Measurements from ENCODE around the gene MTHFD1. TPM values are rescaled to one million over a fixed set of nuclear protein-coding genes. Genes with fewer than 3 reads are reported as not detected.
A peak's percentile ranks its signal among the peaks of the same experiment; 100 is the strongest.

The MTHFD1 gene
- polyA plus RNA-seq, 1 donor from 2014 or later: 74.7 TPM

DNA sequence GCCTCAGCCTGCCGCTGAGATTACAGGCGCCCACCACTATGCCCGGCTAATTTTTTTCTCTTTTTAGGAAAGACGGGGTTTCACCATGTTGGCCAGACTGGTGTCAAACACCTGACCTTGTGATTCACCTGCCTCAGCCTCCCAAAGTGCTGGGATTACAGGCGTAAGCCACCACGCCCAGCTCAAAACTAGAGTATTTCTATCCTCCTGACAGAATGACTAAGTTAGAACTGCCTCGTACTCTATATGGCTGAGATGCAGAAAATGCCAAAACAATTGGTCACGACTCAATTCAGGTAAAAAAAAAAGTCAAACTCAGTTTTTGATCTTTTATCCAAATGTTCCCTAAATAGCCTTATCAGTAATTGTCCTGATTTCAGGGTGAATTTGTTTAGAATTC lies 88.3 kb downstream of the MTHFD1 start:
- peak overlapping the region in 1 of 4 donors; percentile 49 for H3K4me3 Mint-ChIP-seq
- H3K9me3 Mint-ChIP-seq: no peaks in the 10 kb centered on the region
- H3K27ac Mint-ChIP-seq: no peak overlapping the region
- H3K27me3 Mint-ChIP-seq: no peaks in the 10 kb centered on the region
- H3K36me3 Mint-ChIP-seq: peaks cover under 1% of the 10 kb centered on the region
- H3K4me1 Mint-ChIP-seq: peaks cover 5 to 13% (median 11%) of the 10 kb centered on the region in 3 donors

DNA sequence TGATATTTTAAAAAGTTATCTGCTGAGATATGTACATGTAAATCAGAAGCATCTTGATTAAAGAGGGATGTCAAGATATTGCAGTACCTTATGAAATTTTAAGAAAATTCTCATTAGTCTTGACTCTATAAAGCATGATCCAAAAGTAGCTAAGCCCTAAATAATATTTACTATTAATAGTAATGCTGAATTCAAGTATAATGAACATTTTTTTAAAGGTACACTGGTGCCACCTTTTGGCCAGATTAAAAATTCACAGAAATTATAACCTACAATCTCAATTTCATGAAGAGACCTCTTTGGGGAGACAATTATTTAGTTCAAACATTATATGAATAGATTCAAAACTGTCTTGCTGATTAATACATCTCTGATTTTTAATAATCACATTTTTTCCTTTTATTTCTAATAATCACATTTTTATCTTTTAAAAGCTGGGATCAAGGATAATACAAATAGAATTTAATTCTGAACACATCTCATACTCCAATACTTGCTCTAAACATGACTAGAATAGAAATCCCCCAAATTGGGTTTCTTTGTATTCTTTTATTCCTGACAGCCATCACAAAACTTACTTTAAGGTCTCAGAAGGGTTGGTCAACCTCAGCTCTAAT lies 90.6 kb downstream of the MTHFD1 start:
- H3K36me3 Mint-ChIP-seq: peaks cover 2% of the 10 kb centered on the region
- no peaks in the 10 kb centered on the region for H3K27me3 Mint-ChIP-seq
- H3K27ac Mint-ChIP-seq: peak overlapping the region in 1 of 3 donors; percentile 74
- H3K4me1 Mint-ChIP-seq: peaks cover 3 to 9% (median 7%) of the 10 kb centered on the region in 3 donors
- no peak overlapping the region for H3K4me3 Mint-ChIP-seq
- H3K9me3 Mint-ChIP-seq: no peaks in the 10 kb centered on the region

DNA sequence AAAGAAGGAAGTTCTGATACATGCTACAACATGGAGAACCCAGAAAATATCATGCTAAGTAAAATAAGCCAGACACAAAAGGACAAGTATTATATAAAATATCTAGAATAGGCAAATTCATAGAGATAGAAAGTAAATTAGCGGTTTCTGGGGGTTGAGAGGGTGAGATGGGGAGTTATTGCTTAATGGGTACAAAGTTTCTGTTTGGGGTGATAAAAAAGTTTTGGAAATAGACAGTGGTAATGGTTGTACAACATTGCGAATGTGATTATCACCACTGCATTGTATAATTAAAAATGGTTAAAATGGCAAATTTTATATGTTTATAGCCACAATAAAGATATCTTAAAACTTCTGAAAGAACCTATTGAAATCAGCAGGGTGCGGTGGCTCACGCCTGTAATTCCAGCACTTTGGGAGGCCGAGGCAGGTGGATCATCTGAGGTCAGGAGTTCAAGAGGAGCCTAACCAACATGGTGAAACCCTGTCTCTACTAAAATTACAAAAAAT lies 100.5 kb downstream of the MTHFD1 start:
- Mint-ChIP-seq H3K4me1 (peaks cover 11 to 12% (median 11%) of the 10 kb centered on the region in 3 donors), H3K9me3 (no peaks in the 10 kb centered on the region), H3K4me3 (no peak overlapping the region), H3K36me3 (peaks cover 3% of the 10 kb centered on the region), H3K27me3 (no peaks in the 10 kb centered on the region), H3K27ac (no peak overlapping the region)

DNA sequence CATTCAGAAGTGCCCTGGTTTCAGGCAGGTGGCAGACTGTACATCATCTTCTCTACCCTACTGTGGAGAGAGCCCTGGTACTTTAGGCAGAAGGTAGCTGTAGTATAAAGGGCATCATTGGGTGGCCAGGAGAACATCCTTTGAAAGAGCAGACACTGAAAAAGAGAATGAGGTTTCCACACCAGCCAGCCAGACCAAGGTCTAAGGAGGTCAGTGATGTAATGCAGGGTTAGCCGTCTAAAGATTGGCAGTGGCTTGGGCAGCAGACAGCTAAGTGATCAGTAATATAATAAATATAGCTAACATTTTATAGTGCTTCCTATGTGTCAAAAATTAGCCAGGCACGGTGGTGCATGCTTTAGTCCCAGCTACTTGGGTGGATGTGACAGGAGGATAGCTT lies 103.5 kb downstream of the MTHFD1 start:
- H3K27me3 Mint-ChIP-seq: no peaks in the 10 kb centered on the region
- peaks cover 17 to 22% (median 20%) of the 10 kb centered on the region in 3 donors for H3K4me1 Mint-ChIP-seq
- no peak overlapping the region for H3K4me3 Mint-ChIP-seq
- peaks cover 3% of the 10 kb centered on the region for H3K36me3 Mint-ChIP-seq
- no peaks in the 10 kb centered on the region for H3K9me3 Mint-ChIP-seq
- peak overlapping the region in 1 of 3 donors; percentile 9 for H3K27ac Mint-ChIP-seq

DNA sequence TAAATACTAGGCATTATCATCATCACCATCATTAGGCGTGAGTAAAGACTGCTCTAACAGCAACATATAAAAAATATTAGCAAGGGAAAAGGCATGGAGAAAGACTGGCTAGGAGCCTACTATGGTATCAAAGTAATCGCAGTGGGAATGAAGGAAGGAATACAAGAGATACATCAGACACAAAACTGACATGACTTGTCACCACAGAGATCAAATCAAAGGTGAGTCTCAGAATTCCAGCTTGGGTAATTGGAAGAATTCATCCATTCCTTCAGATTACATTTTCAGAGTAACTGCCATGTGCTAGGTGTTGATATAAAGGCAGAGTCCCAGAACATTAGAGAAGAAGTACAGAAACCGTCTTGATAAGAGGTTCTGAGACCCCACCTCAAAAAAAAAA lies 105.3 kb downstream of the MTHFD1 start:
- Mint-ChIP-seq H3K4me1 (peaks cover 20 to 29% (median 28%) of the 10 kb centered on the region in 3 donors), H3K27ac (peak overlapping the region in 2 of 3 donors; percentile 10 to 12), H3K4me3 (no peak overlapping the region), H3K9me3 (no peaks in the 10 kb centered on the region), H3K27me3 (no peaks in the 10 kb centered on the region), H3K36me3 (peaks cover 2% of the 10 kb centered on the region)

DNA sequence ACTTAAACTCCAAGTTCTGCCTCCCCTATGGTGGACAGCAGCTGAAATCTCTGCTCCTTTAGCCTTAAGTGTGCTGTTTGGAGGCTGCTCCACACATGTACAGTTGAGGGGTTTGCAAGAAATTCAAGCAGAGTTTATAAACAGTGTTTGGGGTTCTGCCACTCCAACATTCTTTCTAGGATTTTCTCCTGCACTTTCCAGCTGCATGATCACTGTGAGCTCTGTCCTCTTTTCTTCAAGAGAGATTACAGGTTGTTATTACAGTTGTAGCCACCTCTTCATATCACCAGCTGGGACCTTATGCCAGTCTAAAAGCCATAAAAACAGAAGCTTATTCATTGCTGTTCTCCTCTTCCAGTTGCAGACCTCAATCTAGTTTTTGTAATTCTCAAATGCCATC lies 107.1 kb downstream of the MTHFD1 start:
- Mint-ChIP-seq H3K27ac (peak overlapping the region in 1 of 3 donors; percentile 90), H3K9me3 (no peaks in the 10 kb centered on the region), H3K4me1 (peaks cover 26 to 36% (median 35%) of the 10 kb centered on the region in 3 donors), H3K36me3 (peaks cover 2% of the 10 kb centered on the region), H3K27me3 (no peaks in the 10 kb centered on the region), H3K4me3 (no peak overlapping the region)

DNA sequence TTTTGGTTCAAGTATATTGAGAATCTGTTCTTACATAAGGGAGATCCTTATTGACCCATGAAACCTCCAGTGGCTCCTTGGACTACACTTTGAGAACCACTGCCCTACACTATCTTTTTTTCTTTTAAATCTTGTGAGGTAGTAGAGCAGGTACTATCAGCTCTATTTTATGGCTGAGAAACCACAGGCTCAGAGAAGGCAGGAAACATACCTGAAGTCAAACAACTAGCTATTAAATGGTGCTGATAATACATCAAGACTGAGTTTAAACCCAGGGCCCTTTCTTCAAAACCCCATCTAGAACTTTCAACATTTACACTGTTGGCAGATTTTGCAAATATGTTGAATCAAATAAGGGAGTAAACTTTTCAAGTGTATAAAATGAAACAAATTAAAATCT lies 108.6 kb downstream of the MTHFD1 start:
- Mint-ChIP-seq H3K27ac (peak overlapping the region in 1 of 3 donors; percentile 31), H3K36me3 (peaks cover 2% of the 10 kb centered on the region), H3K27me3 (no peaks in the 10 kb centered on the region), H3K4me3 (no peak overlapping the region), H3K9me3 (no peaks in the 10 kb centered on the region), H3K4me1 (peaks cover 32 to 42% (median 38%) of the 10 kb centered on the region in 3 donors)

DNA sequence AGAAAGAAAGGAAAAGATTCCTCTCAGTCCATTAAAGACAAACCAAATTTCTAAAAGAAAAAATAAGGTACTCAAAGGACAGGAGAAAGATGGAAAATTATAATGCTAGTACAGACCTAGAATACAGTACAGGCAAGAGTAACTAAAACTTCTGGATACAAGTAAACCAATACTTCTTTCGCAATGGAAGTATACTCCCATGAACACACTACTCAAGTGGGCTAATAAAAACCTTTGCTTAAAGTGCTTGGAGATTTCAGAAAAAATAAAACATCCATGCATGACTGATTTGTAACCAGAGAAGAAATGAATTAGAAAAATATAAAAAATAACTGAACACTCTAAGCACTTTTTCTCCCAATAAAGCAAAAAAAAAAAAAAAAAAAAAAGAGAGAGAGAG lies 111.9 kb downstream of the MTHFD1 start:
- Mint-ChIP-seq H3K4me3 (peak overlapping the region; percentile 28 to 80 (median 45)), H3K9me3 (peaks cover 0 to 2% (median 0%) of the 10 kb centered on the region in 3 donors), H3K27ac (peak overlapping the region; percentile 86 to 100 (median 98)), H3K36me3 (peaks cover 2% of the 10 kb centered on the region), H3K4me1 (peaks cover 31 to 35% (median 33%) of the 10 kb centered on the region in 3 donors), H3K27me3 (no peaks in the 10 kb centered on the region)

DNA sequence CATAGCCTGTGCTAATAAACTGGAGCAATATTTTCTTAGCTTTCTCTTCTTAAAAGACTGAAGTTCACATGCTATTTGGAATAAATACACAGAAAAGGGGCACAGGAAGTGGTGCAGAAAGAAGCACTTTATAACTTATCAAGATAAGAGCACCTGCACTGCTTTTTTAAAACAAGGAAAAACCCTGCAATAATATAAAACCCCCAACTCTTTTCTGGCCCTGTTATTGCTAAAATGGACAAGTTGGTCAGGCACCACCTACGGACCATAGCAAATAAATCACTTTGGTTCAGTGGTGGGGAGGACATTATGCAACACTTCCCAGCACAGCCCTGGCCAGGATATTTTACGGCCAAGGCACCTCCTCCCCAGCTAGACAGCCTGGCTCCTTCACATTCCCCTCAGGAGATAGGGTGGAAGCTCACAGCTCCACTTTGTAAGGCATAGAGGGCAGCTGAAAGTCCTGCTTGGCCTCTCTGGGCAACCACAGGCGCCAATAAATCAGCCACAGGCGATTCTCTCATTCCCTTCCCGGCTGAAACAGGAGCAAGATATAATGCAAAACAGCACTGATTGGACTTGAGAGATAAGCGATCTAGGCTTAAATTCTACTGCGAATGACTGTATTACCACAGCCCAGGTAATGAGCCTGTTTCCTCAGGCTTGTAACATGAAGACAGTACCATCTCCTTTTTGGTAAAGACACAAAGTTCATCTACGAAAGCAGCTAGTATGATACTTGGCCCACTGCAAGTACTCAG lies 113.4 kb downstream of the MTHFD1 start:
- Mint-ChIP-seq H3K4me1 (peaks cover 40 to 43% (median 41%) of the 10 kb centered on the region in 3 donors), H3K27me3 (no peaks in the 10 kb centered on the region), H3K9me3 (peaks cover 0 to 2% (median 0%) of the 10 kb centered on the region in 3 donors), H3K27ac (peak overlapping the region; percentile 98 to 100 (median 98)), H3K36me3 (peaks cover 2% of the 10 kb centered on the region), H3K4me3 (peak overlapping the region; percentile 96 to 100 (median 98))

DNA sequence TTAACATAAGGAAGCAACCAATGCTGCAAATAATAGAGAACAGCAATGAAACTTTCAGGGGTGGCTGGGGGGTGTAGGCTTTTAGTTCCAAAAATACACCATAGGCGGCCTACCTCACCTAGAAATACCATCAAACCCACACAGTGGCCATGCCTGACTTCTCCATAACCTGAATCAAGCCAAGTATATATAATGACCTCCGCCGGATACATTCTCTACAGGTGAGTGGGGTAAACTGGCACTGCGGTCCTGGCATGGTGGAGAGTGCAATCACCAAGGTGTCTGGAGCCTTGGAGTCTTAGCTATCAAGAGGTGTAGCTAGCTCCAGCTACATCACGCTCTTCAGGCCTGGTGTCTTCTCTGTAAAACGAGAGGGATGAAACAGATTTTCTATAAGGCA lies 114.3 kb downstream of the MTHFD1 start:
- H3K4me1 Mint-ChIP-seq: peaks cover 44 to 47% (median 46%) of the 10 kb centered on the region in 3 donors
- H3K27me3 Mint-ChIP-seq: no peaks in the 10 kb centered on the region
- H3K36me3 Mint-ChIP-seq: no peaks in the 10 kb centered on the region
- H3K9me3 Mint-ChIP-seq: peaks cover 0 to 2% (median 0%) of the 10 kb centered on the region in 3 donors
- peak overlapping the region; percentile 98 to 100 (median 98) for H3K27ac Mint-ChIP-seq
- peak overlapping the region; percentile 96 to 100 (median 98) for H3K4me3 Mint-ChIP-seq

DNA sequence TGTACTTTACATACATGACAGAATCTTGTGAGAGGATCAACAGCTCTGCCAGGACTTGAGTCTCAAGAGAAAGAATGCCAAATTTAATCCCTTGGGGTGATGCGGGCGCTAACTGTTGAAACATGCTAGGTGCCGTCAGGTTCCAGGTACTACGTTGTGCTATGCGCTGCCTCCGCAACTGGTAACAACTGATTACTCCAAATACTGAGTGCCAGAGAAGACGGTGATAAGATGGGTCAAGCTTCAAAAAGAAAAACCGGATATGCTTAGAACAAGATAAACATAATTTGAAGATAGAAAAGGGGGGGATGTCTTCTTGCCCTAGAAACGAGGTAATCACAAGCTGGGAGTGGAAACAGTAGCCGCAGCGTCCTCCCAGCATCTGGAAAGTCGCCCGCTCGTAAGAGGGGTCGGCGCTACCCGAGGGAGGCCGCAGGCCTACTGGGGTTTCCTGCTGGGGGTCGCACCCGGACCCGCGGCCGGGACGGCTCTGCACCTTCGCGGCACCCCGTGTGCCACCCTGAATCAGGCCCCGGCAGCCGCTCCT lies 114.8 kb downstream of the MTHFD1 start:
- Mint-ChIP-seq H3K4me1 (peaks cover 48 to 49% (median 49%) of the 10 kb centered on the region in 3 donors), H3K4me3 (peak overlapping the region; percentile 96 to 100 (median 98)), H3K9me3 (peaks cover 0 to 2% (median 0%) of the 10 kb centered on the region in 3 donors), H3K27ac (peak overlapping the region; percentile 98 to 100 (median 98)), H3K36me3 (no peaks in the 10 kb centered on the region), H3K27me3 (no peaks in the 10 kb centered on the region)

DNA sequence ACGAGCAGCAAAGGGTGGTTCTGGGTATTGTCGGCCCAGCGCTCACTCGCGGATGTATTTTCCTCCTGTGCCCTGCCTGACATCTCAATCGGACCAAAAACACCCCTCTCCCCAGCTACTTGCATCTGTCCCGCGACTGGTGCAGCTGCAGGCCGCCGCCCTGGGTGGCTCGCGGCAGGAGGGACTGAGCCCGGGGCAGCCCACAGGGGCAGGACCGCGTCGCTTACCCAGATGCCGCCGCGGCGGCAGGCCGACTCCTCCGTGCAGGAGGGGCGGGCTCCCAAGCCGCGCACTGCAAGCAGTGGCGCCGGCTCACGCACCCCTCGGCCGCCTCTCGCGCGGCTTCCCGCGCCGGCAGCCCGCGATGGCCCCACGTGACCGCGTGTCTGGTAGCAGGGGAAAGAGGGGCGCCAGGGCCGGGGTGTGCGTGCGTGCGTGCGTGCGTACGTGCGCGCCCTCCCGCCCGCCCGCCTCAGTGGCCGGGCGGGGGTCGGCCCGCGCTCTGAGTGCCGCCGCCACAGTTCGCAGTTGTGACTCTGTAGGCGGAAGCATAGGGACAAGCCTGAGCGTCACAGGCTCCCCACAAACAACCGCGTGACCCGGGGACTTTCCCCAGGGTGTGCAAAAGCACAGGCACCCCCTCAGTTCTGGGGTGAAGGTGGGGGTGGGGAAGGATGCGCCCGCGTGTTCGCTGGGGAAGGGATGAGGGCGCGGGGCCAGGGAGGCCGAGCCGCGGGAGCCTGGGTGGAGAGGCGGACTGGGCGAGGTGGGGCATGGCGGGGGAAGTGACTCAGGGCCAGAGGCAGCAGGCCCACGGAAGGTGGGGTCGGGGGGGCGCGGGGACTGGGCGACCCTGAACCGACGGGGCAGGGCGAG lies 115.5 kb downstream of the MTHFD1 start, which contains the start of gene ZBTB25:
Gene ZBTB25 (minus strand): TSS at position 405 of the 876 bp plus-strand sequence. CDS start 13,305 bp downstream, outside the sequence.
- Mint-ChIP-seq H3K27me3 (no peaks in the 10 kb centered on the region), H3K27ac (peak within 1 kb of the TSS; percentile 98 to 100 (median 100)), H3K9me3 (peaks cover 0 to 2% (median 0%) of the 10 kb centered on the region in 3 donors), H3K4me3 (peak within 1 kb of the TSS; percentile 96 to 100 (median 98)), H3K4me1 (peaks cover 53 to 57% (median 53%) of the 10 kb centered on the region in 3 donors), H3K36me3 (no peaks in the 10 kb centered on the region)

DNA sequence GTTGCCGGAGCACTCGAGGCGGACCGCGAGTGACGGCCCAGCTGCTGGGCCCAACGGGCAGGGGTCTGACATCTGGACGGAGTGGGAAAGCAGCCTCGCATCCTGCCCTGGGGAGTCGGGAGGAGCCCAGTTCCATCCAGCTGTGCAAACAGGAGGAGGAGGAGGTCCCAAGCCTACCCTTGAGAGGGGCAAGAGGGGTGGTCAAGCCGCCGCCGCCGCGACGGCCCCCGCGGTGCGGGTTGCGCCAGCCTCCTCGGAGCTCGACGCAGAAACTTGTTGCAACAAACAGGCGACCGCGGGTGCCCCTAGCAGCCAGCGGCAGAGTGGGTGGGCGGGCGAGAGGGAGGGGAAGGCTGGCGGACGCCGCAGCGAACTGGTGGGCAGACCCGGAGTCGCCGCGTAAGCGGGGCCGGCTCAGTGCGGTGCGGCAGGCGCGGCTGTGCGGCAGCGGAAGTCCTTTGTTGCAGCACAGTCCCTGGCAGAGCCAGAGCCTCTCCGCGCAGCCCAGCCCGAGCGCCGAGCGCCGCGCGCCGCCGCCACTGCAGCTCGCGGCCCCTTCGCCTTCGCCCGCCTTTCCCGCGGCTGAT lies 116.2 kb downstream of the MTHFD1 start, which contains the start of gene ZBTB1:
Gene ZBTB1 (plus strand): TSS at position 461 of the 587 bp plus-strand sequence. CDS start 16,735 bp downstream, outside the sequence.
- peak within 1 kb of the TSS; percentile 98 to 100 (median 100) for H3K27ac Mint-ChIP-seq
- H3K9me3 Mint-ChIP-seq: peaks cover 0 to 2% (median 0%) of the 10 kb centered on the region in 3 donors
- peak within 1 kb of the TSS; percentile 96 to 99 (median 98) for H3K4me3 Mint-ChIP-seq
- H3K4me1 Mint-ChIP-seq: peaks cover 59 to 62% (median 60%) of the 10 kb centered on the region in 3 donors
- H3K27me3 Mint-ChIP-seq: no peaks in the 10 kb centered on the region
- no peaks in the 10 kb centered on the region for H3K36me3 Mint-ChIP-seq

Data from IgD-negative memory B cell (primary cell).